SU-DHL-6 (cell line): ENCODE data around the gene RHOG.

Source experiments
- H2AFZ ChIP-seq: fragments of 200-600 bp; sonication (generic); 2 replicates; pipeline ENCODE4 v1.6.1; 2014; ENCODE audit warnings: low read depth, mild to moderate bottlenecking, moderate library complexity, mixed read lengths, antibody characterized with exemption, low read length; ENCODE audit not compliant: severe bottlenecking
- H3F3A ChIP-seq: fragments of 200-600 bp; shearing (Covaris generic); 2 replicates; pipeline ENCODE4 v1.6.0; 2016; ENCODE audit warnings: antibody characterized with exemption, mild to moderate bottlenecking; ENCODE audit not compliant: insufficient read depth
- H3K27ac ChIP-seq: fragments of 200-600 bp; sonication (generic); 2 replicates; pipeline ENCODE4 v1.5.1; 2016; ENCODE audit warnings: low read depth, mild to moderate bottlenecking, low read length, moderate library complexity, mixed read lengths
- H3K27me3 ChIP-seq: fragments of 200-600 bp; sonication (generic), shearing (Covaris generic); 2 replicates; pipeline ENCODE4 v1.6.0; 2014; ENCODE audit warnings: mild to moderate bottlenecking, low read length
- H3K36me3 ChIP-seq: fragments of 200-600 bp; sonication (generic); 2 replicates; pipeline ENCODE4 v1.6.1; 2014; ENCODE audit warnings: mild to moderate bottlenecking, low read length, mixed read lengths
- H3K4me2 ChIP-seq: fragments of 300-600, 200-600 bp; shearing (Covaris generic), sonication (generic); 2 replicates; pipeline ENCODE4 v1.6.0; 2014; ENCODE audit warnings: low read length, low read depth, mild to moderate bottlenecking; ENCODE audit not compliant: poor library complexity, severe bottlenecking
- H3K4me3 ChIP-seq: fragments of 200-600 bp; sonication (generic); 2 replicates; pipeline ENCODE4 v1.5.1; 2014; ENCODE audit warnings: antibody characterized with exemption, low read length, mild to moderate bottlenecking, mixed read lengths; ENCODE audit not compliant: insufficient read depth, poor library complexity, severe bottlenecking
- H3K79me2 ChIP-seq: fragments of 200-600 bp; sonication (generic); 2 replicates; pipeline ENCODE4 v1.6.1; 2014; ENCODE audit warnings: mild to moderate bottlenecking, low read length, moderate library complexity; ENCODE audit not compliant: insufficient read depth
- H3K9ac ChIP-seq: fragments of 200-600 bp; sonication (generic); 2 replicates; pipeline ENCODE4 v1.7.0; 2014; ENCODE audit warnings: mild to moderate bottlenecking, low read length
- H3K9me2 ChIP-seq: fragments of 200-600 bp; sonication (generic); replicated peaks from 2 replicates; pipeline ENCODE4 v1.6.1; 2014; ENCODE audit warnings: low read length; ENCODE audit not compliant: insufficient read depth
- H3K9me3 ChIP-seq: fragments of 200-600 bp; sonication (generic); 2 replicates; pipeline ENCODE4 v1.6.1; 2014; ENCODE audit warnings: low read length, mixed read lengths; ENCODE audit not compliant: insufficient read depth
- H4K20me1 ChIP-seq: fragments of 200-600 bp; sonication (generic); 2 replicates; pipeline ENCODE4 v1.6.1; 2014; ENCODE audit warnings: low read depth, mild to moderate bottlenecking, antibody characterized with exemption, low read length, moderate library complexity, mixed read lengths
- CTCF ChIP-seq: fragments of 200-600 bp; sonication (generic); IDR thresholded peaks from one replicate; pipeline ENCODE4 v1.5.1; 2017; ENCODE audit warnings: antibody characterized with exemption, mild to moderate bottlenecking, low read length, moderate library complexity; ENCODE audit not compliant: insufficient read depth, poor library complexity, severe bottlenecking
- EZH2phosphoT487 ChIP-seq: fragments of 200-600 bp; sonication (generic), shearing (Covaris generic); conservative IDR thresholded peaks from 2 replicates; pipeline ENCODE4 v1.6.1; 2018; ENCODE audit warnings: mild to moderate bottlenecking, antibody characterized with exemption, low read length, moderate library complexity, mixed read lengths

Gene RHOG

GRCh38 chr11:3867209-3868091, 26.7 kb upstream of the RHOG start:
- Histone ChIP-seq H4K20me1 (no peaks in the 10 kb centered on the region), H3K9me3 (no peaks in the 10 kb centered on the region), H3K36me3 (no peaks in the 10 kb centered on the region), H3F3A (no peaks in the 10 kb centered on the region), H2AFZ (no peak overlapping the region), H3K9ac (no peak overlapping the region), H3K9me2 (no peaks in the 10 kb centered on the region), H3K79me2 (peaks cover 14% of the 10 kb centered on the region; the same call in 1 of the 2 replicates), H3K27ac (no peak overlapping the region), H3K4me2 (no peak overlapping the region), H3K4me3 (no peak overlapping the region), H3K27me3 (no peaks in the 10 kb centered on the region)
- TF ChIP-seq EZH2phosphoT487 = no peak
- TF ChIP-seq CTCF = no peak

- H3K4me2 ChIP-seq = no peak overlapping the region
- H4K20me1 ChIP-seq = no peaks in the 10 kb centered on the region
- H3K9ac ChIP-seq = no peak overlapping the region
- H3F3A ChIP-seq = no peaks in the 10 kb centered on the region
- no peaks in the 10 kb centered on the region for H3K9me2 ChIP-seq
- H3K9me3 ChIP-seq = no peaks in the 10 kb centered on the region
- no peaks in the 10 kb centered on the region for H3K36me3 ChIP-seq
- H3K4me3 ChIP-seq = no peak overlapping the region
- no peak overlapping the region for H3K27ac ChIP-seq
- H3K79me2 ChIP-seq = peaks cover 18% of the 10 kb centered on the region; the same call in 1 of the 2 replicates
- TF ChIP-seq CTCF (no peak), EZH2phosphoT487 (no peak)
- no peaks in the 10 kb centered on the region for H3K27me3 ChIP-seq
- no peak overlapping the region for H2AFZ ChIP-seq
Measured at GRCh38 chr11:3866836-3867208, 26.1 kb upstream of the RHOG start.

- H3K27me3 ChIP-seq = no peaks in the 10 kb centered on the region
- no peak overlapping the region for H3K27ac ChIP-seq
- H4K20me1 ChIP-seq = no peaks in the 10 kb centered on the region
- H3F3A ChIP-seq = no peaks in the 10 kb centered on the region
- H3K4me2 ChIP-seq = peak overlapping the region; percentile 20
- H3K4me3 ChIP-seq = no peak overlapping the region
- no peaks in the 10 kb centered on the region for H3K9me2 ChIP-seq
- H3K79me2 ChIP-seq = peaks cover 21% of the 10 kb centered on the region; the same call in 1 of the 2 replicates
- no peaks in the 10 kb centered on the region for H3K9me3 ChIP-seq
- no peak overlapping the region for H2AFZ ChIP-seq
- no peak overlapping the region for H3K9ac ChIP-seq
- TF ChIP-seq EZH2phosphoT487 = no peak
- no peak for TF ChIP-seq CTCF
- H3K36me3 ChIP-seq = no peaks in the 10 kb centered on the region
Measured at GRCh38 chr11:3866206-3866605, 25.4 kb upstream of the RHOG start.
